Liver (tissue), 3 donors: ENCODE results near the gene ARFIP1.

Source experiments
- ATF3 ChIP-seq: IDR thresholded peaks from 2 replicates; pipeline ENCODE4 v1.6.1; 2016; ENCODE audit warnings: antibody characterized with exemption
- CTCF ChIP-seq: fragments of 150-350 bp; IDR thresholded peaks from 2 replicates; pipeline ENCODE4 v1.5.1; 2017; ENCODE audit warnings: improper control_type of control experiment, low read depth, low read length; ENCODE audit not compliant: missing input control
- EGR1 ChIP-seq, 2 donors: IDR thresholded peaks; 2 replicates each; pipeline ENCODE4 v1.6.1; 2016 to 2018; ENCODE audit warnings: antibody characterized with exemption in 2 of 2, low read depth in 2 of 2
- GABPA ChIP-seq, 2 donors: IDR thresholded peaks in 1 of 2; conservative IDR thresholded peaks in 1 of 2; 2 replicates each; pipeline ENCODE4 v1.6.1; 2016; ENCODE audit warnings: antibody characterized with exemption in 2 of 2, mild to moderate bottlenecking in 1 of 2, moderate library complexity in 1 of 2
- JUND ChIP-seq, 2 donors: IDR thresholded peaks; 2 replicates each; pipeline ENCODE4 v1.6.1; 2016; ENCODE audit warnings: antibody characterized with exemption in 2 of 2
- MAX ChIP-seq: IDR thresholded peaks from 2 replicates; pipeline ENCODE4 v1.6.1; 2016; ENCODE audit warnings: antibody characterized with exemption
- REST ChIP-seq: IDR thresholded peaks from 2 replicates; pipeline ENCODE4 v1.6.1; 2016; ENCODE audit warnings: antibody characterized with exemption, mild to moderate bottlenecking
- RXRA ChIP-seq, 2 donors: IDR thresholded peaks; 2 replicates each; pipeline ENCODE4 v1.6.1; 2017 to 2018; ENCODE audit warnings: antibody characterized with exemption in 2 of 2, mild to moderate bottlenecking in 1 of 2
- SP1 ChIP-seq: IDR thresholded peaks from 2 replicates; pipeline ENCODE4 v1.6.1; 2018; ENCODE audit warnings: antibody characterized with exemption, mild to moderate bottlenecking
- TAF1 ChIP-seq: conservative IDR thresholded peaks from 2 replicates; pipeline ENCODE4 v1.6.1; 2016; ENCODE audit warnings: antibody characterized with exemption, mild to moderate bottlenecking
- TF ChIP-seq, protein P1 (sequence below): IDR thresholded peaks from 2 replicates; pipeline ENCODE4 v1.6.1; 2016; ENCODE audit warnings: antibody characterized with exemption
- donor health status: healthy.
- donor health status: healthy.

- TF ChIP-seq CTCF = no peak
- no peak for TF ChIP-seq REST
- no peak for TF ChIP-seq MAX
- TF ChIP-seq ATF3 = no peak
- TF ChIP-seq SP1 = no peak
- TF ChIP-seq TAF1 = no peak
- no peak for TF ChIP-seq GABPA (IDR thresholded peaks at IDR 0.05 in 1 of 2, conservative IDR thresholded peaks at IDR 0.05 in 1 of 2)
- no peak for TF ChIP-seq JUND (IDR thresholded peaks at IDR 0.05)
- TF ChIP-seq, protein P1, sequence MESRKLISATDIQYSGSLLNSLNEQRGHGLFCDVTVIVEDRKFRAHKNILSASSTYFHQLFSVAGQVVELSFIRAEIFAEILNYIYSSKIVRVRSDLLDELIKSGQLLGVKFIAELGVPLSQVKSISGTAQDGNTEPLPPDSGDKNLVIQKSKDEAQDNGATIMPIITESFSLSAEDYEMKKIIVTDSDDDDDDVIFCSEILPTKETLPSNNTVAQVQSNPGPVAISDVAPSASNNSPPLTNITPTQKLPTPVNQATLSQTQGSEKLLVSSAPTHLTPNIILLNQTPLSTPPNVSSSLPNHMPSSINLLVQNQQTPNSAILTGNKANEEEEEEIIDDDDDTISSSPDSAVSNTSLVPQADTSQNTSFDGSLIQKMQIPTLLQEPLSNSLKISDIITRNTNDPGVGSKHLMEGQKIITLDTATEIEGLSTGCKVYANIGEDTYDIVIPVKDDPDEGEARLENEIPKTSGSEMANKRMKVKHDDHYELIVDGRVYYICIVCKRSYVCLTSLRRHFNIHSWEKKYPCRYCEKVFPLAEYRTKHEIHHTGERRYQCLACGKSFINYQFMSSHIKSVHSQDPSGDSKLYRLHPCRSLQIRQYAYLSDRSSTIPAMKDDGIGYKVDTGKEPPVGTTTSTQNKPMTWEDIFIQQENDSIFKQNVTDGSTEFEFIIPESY = no peak
- TF ChIP-seq RXRA (IDR thresholded peaks at IDR 0.05) = no peak
- no peak for TF ChIP-seq EGR1 (IDR thresholded peaks at IDR 0.05; ENCODE audit: low read depth in 2 of 2)
These were observed 27.6 kb downstream of the ARFIP1 start for GRCh38 chr4:152807294-152807829.
